GM10248 (cell line): ENCODE measurements around the gene TRIP4.

Experiments
- CTCF ChIA-PET: fragments of 300-600 bp; sonication (Branson Sonifier 250); formaldehyde crosslinking; extraction: SDS; loops from one replicate; lab custom pipeline; 2021; ENCODE audit warnings: antibody characterized with exemption; lab: Yijun Ruan, JAX
- POLR2A ChIA-PET: fragments of 350-650 bp; sonication (Branson Sonifier 250); formaldehyde crosslinking; extraction: SDS; loops from one replicate; lab custom pipeline; 2020; ENCODE audit warnings: antibody characterized with exemption; lab: Yijun Ruan, JAX
- DNase-seq: peaks from one replicate; pipeline ENCODE4 v3.0.0; 2012; ENCODE audit errors: extremely low spot score
- CTCF ChIP-seq: IDR thresholded peaks from 2 replicates; pipeline ENCODE4 v1.5.1; 2012; ENCODE audit warnings: mild to moderate bottlenecking, low read depth; ENCODE audit errors: extremely low read depth, missing control alignments, control extremely low read depth

The TRIP4 gene

GRCh38 chr15:64462492-64462891 lies 74.9 kb downstream of the TRIP4 start:
- DNase-seq: no peak
- no peak for TF ChIP-seq CTCF
- CTCF ChIA-PET: no interaction called here
- POLR2A ChIA-PET: interaction anchor here (0.7 kb wide), 1 partner anchor 18 kb away, joined by 3 read pairs; no protein-coding TSS in a partner anchor

GRCh38 chr15:64464276-64465005 lies 76.8 kb downstream of the TRIP4 start:
- ChIA-PET POLR2A (interaction anchor here (1.0 kb wide), 1 partner anchor 13 kb away, joined by 3 read pairs; no protein-coding TSS in a partner anchor), CTCF (interaction anchor here (0.8 to 1.4 kb wide), 3 partner anchors 8 to 301 kb away, joined by 3 to 4 read pairs (median 3); no protein-coding TSS in a partner anchor)
- DNase-seq: no peak
- no peak for TF ChIP-seq CTCF

- POLR2A ChIA-PET: no interaction called here
- no peak for DNase-seq
- TF ChIP-seq CTCF: no peak
- CTCF ChIA-PET: interaction anchor here (0.8 to 2.4 kb wide), 4 partner anchors 11 to 220 kb away, joined by 3 to 9 read pairs (median 4); no protein-coding TSS in a partner anchor
Observed at GRCh38 chr15:64466408-64467141, 78.9 kb downstream of the TRIP4 start.

- TF ChIP-seq CTCF: no peak
- ChIA-PET CTCF (interaction anchor here (1.1 to 1.6 kb wide), 6 partner anchors 9 to 85 kb away, joined by 3 to 4 read pairs (median 3); partner anchors contain the start of gene TRIP4), POLR2A (no interaction called here)
- no peak for DNase-seq
Observed at GRCh38 chr15:64472161-64472560, 84.5 kb downstream of the TRIP4 start.

GRCh38 chr15:64474846-64475245 lies 87.2 kb downstream of the TRIP4 start:
- ChIA-PET POLR2A (no interaction called here), CTCF (no interaction called here)
- no peak for DNase-seq
- no peak for TF ChIP-seq CTCF

GRCh38 chr15:64476550-64476949 lies 88.9 kb downstream of the TRIP4 start:
- no peak for TF ChIP-seq CTCF
- ChIA-PET CTCF (interaction anchor here (0.9 to 2.1 kb wide), 5 partner anchors 9 to 35 kb away, joined by 3 to 9 read pairs (median 4); no protein-coding TSS in a partner anchor), POLR2A (no interaction called here)

More at GRCh38 chr15:64476550-64476949, 88.9 kb downstream of the TRIP4 start:
- peak; percentile 32 for DNase-seq
